Measurements from ENCODE around the gene CCDC192.
"Not testable (repeated sequence)": the region's sequence is repeated elsewhere in the genome, so short reads cannot be mapped to it uniquely, and the experiment has no call there.

Gene CCDC192

GRCh38 chr5:127846884-127847283 is 143.7 kb downstream of the CCDC192 start:
- 93 to 95% methylated on average over 2 of the region's 2 CpGs for WGBS, 2 experiments (ENCODE audit: insufficient coverage in 2 of 2)
- Histone ChIP-seq H3K4me1 (ENCODE audit: control insufficient read depth, insufficient read depth, low read length, poor library complexity, severe bottlenecking) (no peaks in the 10 kb centered on the region), H3K4me3 (ENCODE audit: extremely low read depth, insufficient read depth, low read length, poor library complexity, severe bottlenecking) (no peak overlapping the region), H3K9me3 (ENCODE audit: control insufficient read depth, low read length) (no peaks in the 10 kb centered on the region), H3K27ac (ENCODE audit: low read depth, low read length, severe bottlenecking) (no peak overlapping the region), H3K36me3 (ENCODE audit: control insufficient read depth, insufficient read depth, low read length) (no peaks in the 10 kb centered on the region)

- not testable (repeated sequence) for H3K9me3 ChIP-seq (ENCODE audit: control insufficient read depth, low read length); H3K27ac ChIP-seq (ENCODE audit: low read depth, low read length, severe bottlenecking); H3K36me3 ChIP-seq (ENCODE audit: control insufficient read depth, insufficient read depth, low read length); H3K4me1 ChIP-seq (ENCODE audit: control insufficient read depth, insufficient read depth, low read length, poor library complexity, severe bottlenecking); H3K4me3 ChIP-seq (ENCODE audit: extremely low read depth, insufficient read depth, low read length, poor library complexity, severe bottlenecking)
- WGBS, 2 experiments (ENCODE audit: insufficient coverage in 2 of 2) = 95 to 100% methylated on average over 2 to 3 of the region's 5 CpGs
Observed at GRCh38 chr5:127847641-127848040, 144.4 kb downstream of the CCDC192 start.

- Histone ChIP-seq H3K9me3 (ENCODE audit: control insufficient read depth, low read length) (no peaks in the 10 kb centered on the region), H3K36me3 (ENCODE audit: control insufficient read depth, insufficient read depth, low read length) (no peaks in the 10 kb centered on the region), H3K27ac (ENCODE audit: low read depth, low read length, severe bottlenecking) (no peak overlapping the region), H3K4me3 (ENCODE audit: extremely low read depth, insufficient read depth, low read length, poor library complexity, severe bottlenecking) (no peak overlapping the region), H3K4me1 (ENCODE audit: control insufficient read depth, insufficient read depth, low read length, poor library complexity, severe bottlenecking) (no peaks in the 10 kb centered on the region)
- 80 to 82% methylated on average over 1 of the region's 1 CpG for WGBS, 2 experiments (ENCODE audit: insufficient coverage in 2 of 2)
Observed at GRCh38 chr5:127848098-127848497, 144.9 kb downstream of the CCDC192 start.

GRCh38 chr5:127849408-127849807 is 146.2 kb downstream of the CCDC192 start:
- no peaks in the 10 kb centered on the region for H3K9me3 ChIP-seq (ENCODE audit: control insufficient read depth, low read length)
- 92% methylated on average over 2 of the region's 2 CpGs; no CpG with 5 or more reads in 1 of the 2 experiments for WGBS, 2 experiments (ENCODE audit: insufficient coverage in 2 of 2)
- H3K36me3 ChIP-seq (ENCODE audit: control insufficient read depth, insufficient read depth, low read length) = no peaks in the 10 kb centered on the region
- no peaks in the 10 kb centered on the region for H3K4me1 ChIP-seq (ENCODE audit: control insufficient read depth, insufficient read depth, low read length, poor library complexity, severe bottlenecking)
- no peak overlapping the region for H3K27ac ChIP-seq (ENCODE audit: low read depth, low read length, severe bottlenecking)
- H3K4me3 ChIP-seq (ENCODE audit: extremely low read depth, insufficient read depth, low read length, poor library complexity, severe bottlenecking) = no peak overlapping the region

GRCh38 chr5:127849891-127850290 is 146.7 kb downstream of the CCDC192 start:
- Histone ChIP-seq H3K9me3 (ENCODE audit: control insufficient read depth, low read length) (no peaks in the 10 kb centered on the region), H3K4me1 (ENCODE audit: control insufficient read depth, insufficient read depth, low read length, poor library complexity, severe bottlenecking) (no peaks in the 10 kb centered on the region), H3K27ac (ENCODE audit: low read depth, low read length, severe bottlenecking) (no peak overlapping the region), H3K36me3 (ENCODE audit: control insufficient read depth, insufficient read depth, low read length) (no peaks in the 10 kb centered on the region), H3K4me3 (ENCODE audit: extremely low read depth, insufficient read depth, low read length, poor library complexity, severe bottlenecking) (no peak overlapping the region)
- WGBS, 2 experiments (ENCODE audit: insufficient coverage in 2 of 2) = 92 to 93% methylated on average over 1 to 2 of the region's 4 CpGs

- Histone ChIP-seq H3K27ac (ENCODE audit: low read depth, low read length, severe bottlenecking) (no peak overlapping the region), H3K9me3 (ENCODE audit: control insufficient read depth, low read length) (no peaks in the 10 kb centered on the region), H3K4me1 (ENCODE audit: control insufficient read depth, insufficient read depth, low read length, poor library complexity, severe bottlenecking) (no peaks in the 10 kb centered on the region)
Observed at GRCh38 chr5:127851964-127852363, 148.8 kb downstream of the CCDC192 start.

GRCh38 chr5:127854520-127854919 is 151.3 kb downstream of the CCDC192 start:
- Histone ChIP-seq H3K4me1 (ENCODE audit: control insufficient read depth, insufficient read depth, low read length, poor library complexity, severe bottlenecking) (no peaks in the 10 kb centered on the region), H3K36me3 (ENCODE audit: control insufficient read depth, insufficient read depth, low read length) (no peaks in the 10 kb centered on the region), H3K27ac (ENCODE audit: low read depth, low read length, severe bottlenecking) (no peak overlapping the region), H3K9me3 (ENCODE audit: control insufficient read depth, low read length) (no peaks in the 10 kb centered on the region), H3K4me3 (ENCODE audit: extremely low read depth, insufficient read depth, low read length, poor library complexity, severe bottlenecking) (no peak overlapping the region)
- WGBS, 2 experiments (ENCODE audit: insufficient coverage in 2 of 2) = no CpG with 5 or more reads among the region's 2 CpGs

More at GRCh38 chr5:127851964-127852363, 148.8 kb downstream of the CCDC192 start:
- WGBS, 2 experiments (ENCODE audit: insufficient coverage in 2 of 2) = 100% methylated on average over 1 of the region's 4 CpGs; no CpG with 5 or more reads in 1 of the 2 experiments
- no peak overlapping the region for H3K4me3 ChIP-seq (ENCODE audit: extremely low read depth, insufficient read depth, low read length, poor library complexity, severe bottlenecking)
- H3K36me3 ChIP-seq (ENCODE audit: control insufficient read depth, insufficient read depth, low read length) = no peaks in the 10 kb centered on the region

- Histone ChIP-seq H3K36me3 (ENCODE audit: control insufficient read depth, insufficient read depth, low read length) (no peaks in the 10 kb centered on the region), H3K4me3 (ENCODE audit: extremely low read depth, insufficient read depth, low read length, poor library complexity, severe bottlenecking) (no peak overlapping the region), H3K9me3 (ENCODE audit: control insufficient read depth, low read length) (no peaks in the 10 kb centered on the region), H3K4me1 (ENCODE audit: control insufficient read depth, insufficient read depth, low read length, poor library complexity, severe bottlenecking) (no peaks in the 10 kb centered on the region), H3K27ac (ENCODE audit: low read depth, low read length, severe bottlenecking) (no peak overlapping the region)
Observed at GRCh38 chr5:127856292-127856691, 153.1 kb downstream of the CCDC192 start.

GRCh38 chr5:127858116-127858784 is 155.1 kb downstream of the CCDC192 start:
- Histone ChIP-seq H3K4me1 (ENCODE audit: control insufficient read depth, insufficient read depth, low read length, poor library complexity, severe bottlenecking) (no peaks in the 10 kb centered on the region), H3K36me3 (ENCODE audit: control insufficient read depth, insufficient read depth, low read length) (no peaks in the 10 kb centered on the region), H3K4me3 (ENCODE audit: extremely low read depth, insufficient read depth, low read length, poor library complexity, severe bottlenecking) (no peak overlapping the region), H3K9me3 (ENCODE audit: control insufficient read depth, low read length) (no peaks in the 10 kb centered on the region), H3K27ac (ENCODE audit: low read depth, low read length, severe bottlenecking) (no peak overlapping the region)
- WGBS, 2 experiments (ENCODE audit: insufficient coverage in 2 of 2) = 84 to 95% methylated on average over 5 of the region's 5 CpGs

GRCh38 chr5:127860291-127860690 is 157.1 kb downstream of the CCDC192 start:
- WGBS, 2 experiments (ENCODE audit: insufficient coverage in 2 of 2) = no CpG with 5 or more reads among the region's 2 CpGs
- H3K27ac ChIP-seq (ENCODE audit: low read depth, low read length, severe bottlenecking) = no peak overlapping the region
- H3K9me3 ChIP-seq (ENCODE audit: control insufficient read depth, low read length) = no peaks in the 10 kb centered on the region
- no peak overlapping the region for H3K4me3 ChIP-seq (ENCODE audit: extremely low read depth, insufficient read depth, low read length, poor library complexity, severe bottlenecking)
- H3K4me1 ChIP-seq (ENCODE audit: control insufficient read depth, insufficient read depth, low read length, poor library complexity, severe bottlenecking) = no peaks in the 10 kb centered on the region
- no peaks in the 10 kb centered on the region for H3K36me3 ChIP-seq (ENCODE audit: control insufficient read depth, insufficient read depth, low read length)

- Histone ChIP-seq H3K4me1 (ENCODE audit: control insufficient read depth, insufficient read depth, low read length, poor library complexity, severe bottlenecking) (no peaks in the 10 kb centered on the region), H3K4me3 (ENCODE audit: extremely low read depth, insufficient read depth, low read length, poor library complexity, severe bottlenecking) (no peak overlapping the region), H3K36me3 (ENCODE audit: control insufficient read depth, insufficient read depth, low read length) (no peaks in the 10 kb centered on the region)
Observed at GRCh38 chr5:127863161-127863560, 160.0 kb downstream of the CCDC192 start.

More at GRCh38 chr5:127863161-127863560, 160.0 kb downstream of the CCDC192 start:
- no peak overlapping the region for H3K27ac ChIP-seq (ENCODE audit: low read depth, low read length, severe bottlenecking)
- H3K9me3 ChIP-seq (ENCODE audit: control insufficient read depth, low read length) = no peaks in the 10 kb centered on the region

Data from mesodermal cell (in vitro differentiated cells).